ENCODE data around the gene SPARCL1.

Gene SPARCL1

GRCh38 chr4:87521757-87522374 is 7.3 kb downstream of the SPARCL1 start:
- no peak for TF ChIP-seq CTCF (IDR thresholded peaks at IDR 0.05; ENCODE audit: borderline replicate concordance, insufficient read depth, low read depth, low read length)

GRCh38 chr4:87521319-87521718 is 7.9 kb downstream of the SPARCL1 start:
- TF ChIP-seq CTCF (IDR thresholded peaks at IDR 0.05; ENCODE audit: borderline replicate concordance, insufficient read depth, low read depth, low read length): no peak
- no peak overlapping the region for H3K4me3 ChIP-seq (ENCODE audit: low read depth, low read length)

More at GRCh38 chr4:87521757-87522374, 7.3 kb downstream of the SPARCL1 start:
- no peak overlapping the region for H3K4me3 ChIP-seq (ENCODE audit: low read depth, low read length)

- no peak overlapping the region for H3K4me3 ChIP-seq (ENCODE audit: low read depth, low read length)
- TF ChIP-seq CTCF (IDR thresholded peaks at IDR 0.05; ENCODE audit: borderline replicate concordance, insufficient read depth, low read depth, low read length): no peak
Measured at GRCh38 chr4:87517621-87518020, 11.6 kb downstream of the SPARCL1 start.

GRCh38 chr4:87516683-87517082 is 12.5 kb downstream of the SPARCL1 start:
- no peak overlapping the region for H3K4me3 ChIP-seq (ENCODE audit: low read depth, low read length)
- TF ChIP-seq CTCF (IDR thresholded peaks at IDR 0.05; ENCODE audit: borderline replicate concordance, insufficient read depth, low read depth, low read length): no peak

- no peak overlapping the region for H3K4me3 ChIP-seq (ENCODE audit: low read depth, low read length)
- no peak for TF ChIP-seq CTCF (IDR thresholded peaks at IDR 0.05; ENCODE audit: borderline replicate concordance, insufficient read depth, low read depth, low read length)
Measured at GRCh38 chr4:87512400-87512799, 16.8 kb downstream of the SPARCL1 start.

GRCh38 chr4:87511500-87511899 is 17.7 kb downstream of the SPARCL1 start:
- no peak for TF ChIP-seq CTCF (IDR thresholded peaks at IDR 0.05; ENCODE audit: borderline replicate concordance, insufficient read depth, low read depth, low read length)
- H3K4me3 ChIP-seq (ENCODE audit: low read depth, low read length): no peak overlapping the region

GRCh38 chr4:87510747-87511146 is 18.4 kb downstream of the SPARCL1 start:
- TF ChIP-seq CTCF (IDR thresholded peaks at IDR 0.05; ENCODE audit: borderline replicate concordance, insufficient read depth, low read depth, low read length): no peak
- no peak overlapping the region for H3K4me3 ChIP-seq (ENCODE audit: low read depth, low read length)

All from GM12875 (cell line).